Chondrocyte (in vitro differentiated cells): ENCODE results near the gene ATP2B2. TPM values are rescaled to one million over a fixed set of nuclear protein-coding genes. Genes with fewer than 3 reads are reported as not detected.

Source experiments
- DNase-seq: peaks from one replicate; pipeline ENCODE4 v3.0.0; 2021; ENCODE audit warnings: mixed read lengths, low spot score
- H3K27ac Mint-ChIP-seq: one replicate; pipeline ENCODE4 v1.8.0; 2021; ENCODE audit warnings: mild to moderate bottlenecking, moderate library complexity, mixed read lengths; ENCODE audit not compliant: unreplicated experiment
- H3K27me3 Mint-ChIP-seq: 2 replicates; pipeline ENCODE4 v1.8.0; 2021; ENCODE audit warnings: low read depth, mixed read lengths
- H3K36me3 Mint-ChIP-seq: 2 replicates; pipeline ENCODE4 v1.8.0; 2021; ENCODE audit warnings: low read depth, mixed read lengths
- H3K4me1 Mint-ChIP-seq: 2 replicates; pipeline ENCODE4 v1.8.0; 2021; ENCODE audit warnings: low read depth, mild to moderate bottlenecking, mixed read lengths
- H3K4me3 Mint-ChIP-seq: one replicate; pipeline ENCODE4 v1.8.0; 2021; ENCODE audit warnings: mild to moderate bottlenecking, moderate library complexity, mixed read lengths; ENCODE audit not compliant: unreplicated experiment
- H3K9me3 Mint-ChIP-seq: 2 replicates; pipeline ENCODE4 v1.8.0; 2021; ENCODE audit warnings: low read depth, mixed read lengths
- CTCF ChIP-seq: fragments of 200-600 bp; sonication (generic); IDR thresholded peaks from 2 replicates; pipeline ENCODE4 v1.5.0; 2021; ENCODE audit warnings: antibody characterized with exemption, mild to moderate bottlenecking, moderate library complexity
- total RNA-seq: library from RNA; stranded (reverse); gene quantifications from 3 replicates; pipeline ENCODE4 v1.2.1, GENCODE V29; 2021

Gene ATP2B2
- total RNA-seq, 1 donor from 2014 or later = 0.25 TPM

GRCh38 chr3:10401990-10402761 is 103.2 kb downstream of the ATP2B2 start:
- no peak for TF ChIP-seq CTCF
- Mint-ChIP-seq H3K36me3 (no peaks in the 10 kb centered on the region), H3K4me3 (no peak overlapping the region), H3K27ac (no peak overlapping the region), H3K4me1 (peaks cover 14% of the 10 kb centered on the region), H3K9me3 (no peaks in the 10 kb centered on the region), H3K27me3 (peaks cover 2% of the 10 kb centered on the region)
- DNase-seq = peak; percentile 62

GRCh38 chr3:10400749-10401495 is 104.5 kb downstream of the ATP2B2 start:
- Mint-ChIP-seq H3K4me1 (peaks cover 14% of the 10 kb centered on the region), H3K4me3 (no peak overlapping the region), H3K9me3 (no peaks in the 10 kb centered on the region), H3K36me3 (no peaks in the 10 kb centered on the region), H3K27me3 (peaks cover 2% of the 10 kb centered on the region), H3K27ac (no peak overlapping the region)
- TF ChIP-seq CTCF = no peak
- DNase-seq = peak; percentile 59

- peaks cover 5% of the 10 kb centered on the region for H3K27me3 Mint-ChIP-seq
- no peak overlapping the region for H3K27ac Mint-ChIP-seq
- H3K36me3 Mint-ChIP-seq = no peaks in the 10 kb centered on the region
- H3K4me3 Mint-ChIP-seq = no peak overlapping the region
- TF ChIP-seq CTCF = no peak
- H3K9me3 Mint-ChIP-seq = no peaks in the 10 kb centered on the region
- peak; percentile 59 for DNase-seq
- peaks cover 14% of the 10 kb centered on the region for H3K4me1 Mint-ChIP-seq
Measured at GRCh38 chr3:10400050-10400748, 105.2 kb downstream of the ATP2B2 start.

GRCh38 chr3:10399634-10400033 is 105.8 kb downstream of the ATP2B2 start:
- no peaks in the 10 kb centered on the region for H3K36me3 Mint-ChIP-seq
- no peak for DNase-seq
- no peak overlapping the region for H3K27ac Mint-ChIP-seq
- TF ChIP-seq CTCF = no peak
- peaks cover 6% of the 10 kb centered on the region for H3K27me3 Mint-ChIP-seq
- peaks cover 14% of the 10 kb centered on the region for H3K4me1 Mint-ChIP-seq
- no peaks in the 10 kb centered on the region for H3K9me3 Mint-ChIP-seq
- no peak overlapping the region for H3K4me3 Mint-ChIP-seq

GRCh38 chr3:10398341-10398740 is 107.0 kb downstream of the ATP2B2 start:
- H3K27me3 Mint-ChIP-seq = peaks cover 6% of the 10 kb centered on the region
- no peak overlapping the region for H3K27ac Mint-ChIP-seq
- peaks cover 14% of the 10 kb centered on the region for H3K4me1 Mint-ChIP-seq
- H3K36me3 Mint-ChIP-seq = no peaks in the 10 kb centered on the region
- no peak overlapping the region for H3K4me3 Mint-ChIP-seq
- H3K9me3 Mint-ChIP-seq = no peaks in the 10 kb centered on the region
- no peak for DNase-seq
- TF ChIP-seq CTCF = no peak
